T1000 (cell line): ENCODE measurements around the gene MAPK8IP3.
A peak's percentile ranks its signal among the peaks of the same experiment; 100 is the strongest.

Source experiments
- DNase-seq: peaks from one replicate; lab custom pipeline; 2025; ENCODE audit warnings: mixed read lengths; lab: John Stamatoyannopoulos, UW

MAPK8IP3 gene

DNA sequence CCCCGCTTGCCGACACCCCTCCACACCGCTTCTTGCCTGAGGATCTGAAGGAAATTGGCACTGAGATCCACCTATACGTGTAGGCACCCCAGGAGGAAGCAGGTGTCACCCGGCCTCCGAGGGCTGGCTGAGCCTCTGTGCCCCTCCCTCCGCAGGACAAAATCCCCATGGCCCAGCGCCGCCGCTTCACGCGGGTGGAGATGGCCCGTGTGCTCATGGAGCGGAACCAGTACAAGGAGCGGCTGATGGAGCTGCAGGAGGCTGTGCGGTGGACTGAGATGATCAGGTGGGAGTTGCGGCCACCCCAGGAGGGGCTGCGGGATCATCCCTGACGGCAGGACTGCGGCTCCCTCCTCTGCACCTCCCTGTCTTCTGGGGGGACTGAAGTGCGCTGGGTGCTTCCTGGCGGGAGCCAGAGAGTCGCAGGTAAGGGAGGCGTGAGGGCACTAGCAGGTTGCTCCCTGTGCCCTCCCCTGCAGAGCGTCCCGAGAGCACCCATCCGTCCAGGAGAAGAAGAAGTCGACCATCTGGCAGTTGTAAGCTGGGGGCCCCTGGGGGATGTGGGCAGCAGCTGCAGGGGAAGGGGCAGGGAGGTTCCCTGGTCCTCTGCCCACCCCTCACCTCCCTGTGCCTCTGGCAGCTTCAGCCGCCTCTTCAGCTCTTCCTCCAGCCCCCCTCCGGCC is 56.3 kb downstream of the MAPK8IP3 start:
- no peak for DNase-seq

DNA sequence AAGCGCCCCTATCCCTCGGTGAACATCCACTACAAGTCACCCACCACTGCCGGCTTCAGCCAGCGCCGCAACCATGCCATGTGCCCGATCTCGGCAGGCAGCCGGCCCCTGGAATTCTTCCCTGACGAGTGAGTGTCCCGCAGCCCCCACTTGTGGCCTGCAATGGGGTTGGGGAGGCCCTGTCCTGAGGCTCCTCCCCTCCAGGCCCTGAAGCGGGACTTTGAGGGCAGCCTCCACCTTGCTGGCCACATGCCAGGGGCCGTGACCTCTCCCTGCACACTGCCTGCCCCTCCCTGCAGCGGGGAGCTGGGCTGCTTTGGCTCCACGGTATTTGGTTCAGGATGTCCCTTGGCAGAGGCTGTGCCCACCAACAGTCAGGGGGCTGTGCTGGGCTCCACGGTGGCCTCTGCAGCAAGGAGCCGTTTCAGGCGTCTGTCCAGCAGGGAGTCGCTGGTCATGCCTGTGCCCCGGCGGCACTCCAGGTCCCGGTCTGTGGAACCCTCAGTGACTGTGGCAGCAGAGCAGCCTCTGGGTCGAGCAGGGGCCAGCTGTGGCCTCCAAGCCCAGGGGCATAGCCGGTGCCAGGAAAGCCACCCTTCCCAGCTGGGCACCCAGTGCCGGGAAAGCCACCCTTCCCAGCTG is 57.0 kb downstream of the MAPK8IP3 start:
- DNase-seq = no peak

DNA sequence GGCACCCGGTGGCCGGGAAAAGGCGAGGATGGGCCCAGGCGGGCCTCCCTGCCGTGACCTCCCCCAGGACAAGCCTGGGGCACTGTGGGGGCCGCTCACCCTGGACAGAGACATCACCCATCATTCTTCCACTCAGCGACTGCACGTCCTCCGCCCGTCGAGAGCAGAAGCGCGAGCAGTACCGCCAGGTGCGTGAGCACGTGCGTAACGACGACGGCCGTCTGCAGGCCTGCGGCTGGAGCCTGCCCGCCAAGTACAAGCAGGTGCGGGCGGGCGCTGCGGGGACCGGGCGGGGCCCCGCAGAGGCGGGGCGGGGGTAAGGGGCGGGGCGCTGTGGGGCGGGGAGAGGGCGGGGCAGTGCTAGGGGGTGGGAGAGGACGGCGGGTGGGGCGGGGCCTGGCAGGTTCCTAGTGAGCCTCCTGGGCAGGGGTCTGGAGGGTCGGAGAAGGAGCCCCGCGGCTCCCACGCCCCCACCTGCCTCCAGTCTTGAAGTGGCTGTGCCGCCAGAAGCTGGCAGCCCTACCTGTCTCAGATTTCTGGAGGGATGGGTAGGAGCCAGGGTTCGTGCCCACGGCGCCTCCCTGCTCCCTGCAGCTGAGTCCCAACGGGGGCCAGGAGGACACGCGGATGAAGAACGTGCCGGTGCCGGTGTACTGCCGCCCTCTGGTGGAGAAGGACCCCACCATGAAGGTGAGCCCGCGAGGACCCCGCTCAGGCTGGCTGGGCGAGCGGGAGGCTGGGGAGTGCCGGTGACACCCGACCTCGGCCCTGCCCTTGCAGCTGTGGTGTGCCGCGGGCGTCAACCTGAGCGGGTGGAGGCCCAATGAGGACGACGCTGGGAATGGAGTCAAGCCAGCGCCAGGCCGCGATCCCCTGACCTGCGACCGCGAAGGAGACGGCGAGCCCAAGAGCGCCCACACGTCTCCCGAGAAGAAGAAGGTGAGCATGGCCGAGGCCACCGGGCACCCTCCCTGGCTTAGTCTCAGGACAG is 57.8 kb downstream of the MAPK8IP3 start:
- DNase-seq = no peak

DNA sequence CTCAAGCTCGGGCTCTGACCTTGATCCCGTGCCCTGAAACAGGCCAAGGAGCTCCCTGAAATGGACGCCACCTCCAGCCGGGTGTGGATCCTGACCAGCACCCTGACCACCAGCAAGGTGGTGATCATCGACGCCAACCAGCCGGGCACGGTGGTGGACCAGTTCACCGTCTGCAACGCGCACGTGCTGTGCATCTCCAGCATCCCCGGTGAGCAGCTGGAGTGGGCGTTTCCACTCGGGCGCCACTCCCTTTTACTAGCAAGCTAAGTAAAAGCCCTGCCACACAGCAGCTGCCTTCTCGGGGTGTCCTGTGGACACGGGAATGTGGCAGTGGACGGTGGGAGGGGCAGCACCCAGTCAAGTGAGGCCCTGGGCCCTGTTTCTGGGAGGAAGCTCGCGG is 59.0 kb downstream of the MAPK8IP3 start:
- DNase-seq = no peak

DNA sequence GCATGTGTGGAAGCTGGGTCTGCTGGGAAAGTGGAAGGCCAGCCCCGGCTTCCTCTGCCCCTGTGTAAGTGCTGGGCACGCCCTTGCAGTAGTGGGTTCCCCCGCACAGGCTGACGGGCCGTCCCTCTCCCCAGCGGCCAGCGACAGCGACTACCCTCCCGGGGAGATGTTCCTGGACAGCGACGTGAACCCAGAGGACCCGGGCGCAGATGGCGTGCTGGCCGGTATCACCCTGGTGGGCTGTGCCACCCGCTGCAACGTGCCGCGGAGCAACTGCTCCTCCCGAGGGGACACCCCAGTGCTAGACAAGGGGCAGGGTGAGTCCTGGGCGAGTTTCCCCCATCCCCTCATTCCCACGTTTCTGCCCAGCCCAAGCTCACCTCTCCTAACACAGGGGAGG is 59.8 kb downstream of the MAPK8IP3 start:
- no peak for DNase-seq

DNA sequence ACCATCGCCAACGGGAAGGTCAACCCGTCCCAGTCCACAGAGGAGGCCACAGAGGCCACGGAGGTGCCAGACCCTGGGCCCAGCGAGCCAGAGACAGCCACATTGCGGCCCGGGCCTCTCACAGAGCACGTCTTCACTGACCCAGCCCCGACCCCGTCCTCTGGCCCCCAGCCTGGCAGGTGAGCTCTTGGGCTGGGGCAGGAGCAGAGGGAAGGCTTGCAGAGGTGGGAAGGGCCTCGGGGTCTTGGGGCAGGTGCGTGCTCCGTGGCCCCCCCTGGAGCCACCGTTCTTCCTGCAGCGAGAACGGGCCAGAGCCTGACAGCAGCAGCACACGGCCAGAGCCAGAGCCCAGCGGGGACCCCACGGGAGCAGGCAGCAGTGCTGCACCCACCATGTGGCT is 60.2 kb downstream of the MAPK8IP3 start:
- DNase-seq = no peak

DNA sequence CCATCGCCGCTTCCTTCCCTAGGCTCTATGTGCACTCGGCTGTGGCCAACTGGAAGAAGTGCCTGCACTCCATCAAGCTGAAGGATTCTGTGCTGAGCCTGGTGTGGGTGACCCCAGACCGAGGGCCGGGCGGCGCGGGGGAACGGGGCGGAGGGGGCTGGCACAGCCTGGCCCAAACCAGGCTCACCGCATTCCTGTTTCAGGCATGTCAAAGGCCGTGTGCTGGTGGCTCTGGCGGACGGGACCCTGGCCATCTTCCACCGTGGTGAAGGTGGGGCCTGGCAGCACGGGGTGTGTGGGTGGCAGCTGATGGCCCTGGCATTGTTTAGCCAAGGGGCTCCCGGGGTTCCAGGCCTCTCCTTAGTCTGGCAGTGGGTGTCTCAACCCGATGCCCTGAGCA is 60.7 kb downstream of the MAPK8IP3 start:
- no peak for DNase-seq

DNA sequence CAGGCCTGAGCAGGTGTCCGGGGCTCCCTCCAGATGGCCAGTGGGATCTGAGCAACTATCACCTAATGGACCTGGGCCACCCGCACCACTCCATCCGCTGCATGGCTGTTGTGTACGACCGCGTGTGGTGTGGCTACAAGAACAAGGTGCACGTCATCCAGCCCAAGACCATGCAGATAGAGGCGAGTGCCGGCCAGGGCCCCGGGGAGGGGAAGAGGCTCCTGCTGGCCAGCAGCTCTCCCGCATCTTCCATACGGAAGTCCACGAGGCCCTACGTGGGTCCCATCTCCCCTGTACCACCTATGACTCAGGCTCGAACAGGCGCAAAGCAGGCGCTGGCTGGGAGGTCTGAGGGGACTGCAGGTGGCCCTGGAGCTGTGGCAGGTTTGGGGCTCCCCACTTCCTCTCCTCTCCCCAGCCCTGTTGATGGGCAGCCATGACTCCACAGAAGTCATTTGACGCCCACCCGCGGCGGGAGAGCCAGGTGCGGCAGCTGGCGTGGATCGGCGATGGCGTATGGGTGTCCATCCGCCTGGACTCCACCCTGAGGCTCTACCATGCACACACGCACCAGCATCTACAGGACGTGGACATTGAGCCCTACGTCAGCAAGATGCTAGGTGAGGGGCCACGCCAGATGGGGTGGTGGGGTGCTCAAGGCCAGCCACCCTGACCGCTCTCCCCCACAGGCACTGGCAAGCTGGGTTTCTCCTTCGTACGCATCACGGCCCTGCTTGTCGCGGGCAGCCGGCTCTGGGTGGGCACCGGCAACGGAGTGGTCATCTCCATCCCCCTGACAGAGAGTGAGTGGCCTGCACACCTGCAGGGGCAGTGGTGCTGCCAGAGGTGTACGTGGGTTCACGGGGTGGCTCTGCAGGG is 61.4 kb downstream of the MAPK8IP3 start:
- DNase-seq = no peak

DNA sequence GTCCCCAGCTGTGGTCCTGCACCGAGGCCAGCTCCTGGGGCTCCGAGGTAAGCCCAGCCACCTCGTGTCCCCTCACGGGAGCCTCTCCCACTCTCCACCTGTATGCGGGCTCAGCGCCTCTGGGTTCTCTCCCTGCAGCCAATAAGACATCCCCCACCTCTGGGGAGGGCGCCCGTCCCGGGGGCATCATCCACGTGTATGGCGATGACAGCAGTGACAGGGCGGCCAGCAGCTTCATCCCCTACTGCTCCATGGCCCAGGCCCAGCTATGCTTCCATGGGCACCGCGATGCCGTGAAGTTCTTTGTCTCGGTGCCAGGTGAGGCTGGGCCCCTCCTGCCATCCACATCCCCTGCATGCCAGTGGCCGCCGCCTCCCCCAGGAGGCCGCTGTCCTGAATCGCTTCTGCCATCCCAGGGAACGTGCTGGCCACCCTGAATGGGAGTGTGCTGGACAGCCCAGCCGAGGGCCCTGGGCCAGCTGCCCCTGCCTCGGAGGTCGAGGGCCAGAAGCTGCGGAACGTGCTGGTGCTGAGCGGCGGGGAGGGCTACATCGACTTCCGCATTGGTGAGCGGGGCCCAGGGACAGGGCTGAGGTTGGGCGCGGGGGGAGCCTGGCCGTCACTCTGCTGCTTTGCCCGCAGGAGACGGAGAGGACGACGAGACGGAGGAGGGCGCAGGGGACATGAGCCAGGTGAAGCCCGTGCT is 62.2 kb downstream of the MAPK8IP3 start:
- no peak for DNase-seq

DNA sequence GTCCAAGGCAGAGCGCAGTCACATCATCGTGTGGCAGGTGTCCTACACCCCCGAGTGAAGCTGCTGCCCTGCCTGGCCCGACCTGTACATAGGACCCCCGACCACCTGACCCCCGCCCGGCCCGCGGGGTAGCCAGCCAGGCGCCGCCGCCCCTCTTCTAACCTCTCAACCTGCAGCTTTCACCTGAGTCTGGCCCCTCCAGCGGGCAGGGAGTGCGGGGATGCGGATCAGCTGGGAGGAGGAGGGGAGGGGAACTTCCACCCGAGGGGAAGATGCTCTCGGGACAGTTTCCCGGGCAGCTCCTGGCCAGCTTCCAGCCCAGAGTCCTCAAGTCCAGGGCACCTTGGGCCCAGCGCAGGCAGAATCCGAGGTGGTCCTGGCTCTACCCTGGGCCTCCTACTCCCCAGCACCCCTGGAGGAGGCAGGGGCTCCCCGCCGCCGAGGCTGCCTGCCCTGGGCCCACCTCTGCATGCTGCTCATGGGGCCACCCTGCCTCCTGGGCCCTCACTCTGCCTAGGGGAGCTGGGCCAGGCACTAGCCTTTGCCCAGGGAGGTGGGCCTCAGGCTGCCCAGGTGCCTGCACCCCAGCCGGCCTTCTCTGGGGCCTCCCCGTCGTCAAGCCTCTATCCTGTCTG is 62.9 kb downstream of the MAPK8IP3 start:
- DNase-seq = no peak

DNA sequence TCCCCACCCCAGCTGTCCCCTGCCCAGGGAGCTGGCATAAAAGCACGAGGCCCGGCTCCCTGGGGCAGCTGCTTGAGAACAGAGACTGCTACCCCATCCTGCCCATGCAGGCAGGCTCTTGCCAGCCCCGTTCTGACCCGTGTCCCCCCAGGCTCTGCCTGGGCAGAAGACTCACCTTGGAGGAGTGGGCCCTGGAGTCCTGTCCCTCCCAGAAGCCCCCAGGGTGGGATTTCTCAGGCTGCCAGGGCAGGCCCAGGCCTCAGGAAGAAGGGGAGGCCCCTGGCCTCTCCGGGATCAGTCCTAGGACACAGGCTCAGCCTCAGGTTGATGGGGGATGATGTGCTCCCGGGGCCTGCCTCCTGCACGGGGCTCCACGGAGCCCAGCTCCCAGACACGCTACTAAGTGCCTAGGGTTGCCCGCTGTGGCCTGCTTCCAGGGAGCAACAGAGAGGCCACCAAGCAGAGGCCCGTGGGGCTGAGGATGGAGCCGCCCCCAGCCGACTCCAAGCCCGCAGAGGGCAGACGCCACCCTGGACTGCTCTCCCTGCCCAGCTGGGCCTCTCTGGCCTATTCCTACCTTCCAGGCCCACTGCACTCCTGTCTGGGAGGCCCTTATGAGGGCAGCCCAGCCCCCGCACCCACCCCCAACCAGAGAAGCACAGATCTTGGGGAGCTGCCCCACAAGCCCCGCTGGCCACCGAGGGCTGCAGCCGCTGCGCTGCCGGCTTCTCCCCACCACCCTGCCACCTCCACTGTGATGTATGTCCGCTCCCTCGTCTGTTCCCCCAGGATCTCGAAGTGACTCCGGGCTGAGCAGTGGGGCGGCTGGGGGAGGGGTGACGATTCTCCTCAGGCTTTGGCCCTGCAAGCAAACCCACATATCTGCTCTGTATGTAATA is 63.7 kb downstream of the MAPK8IP3 start:
- DNase-seq = no peak

DNA sequence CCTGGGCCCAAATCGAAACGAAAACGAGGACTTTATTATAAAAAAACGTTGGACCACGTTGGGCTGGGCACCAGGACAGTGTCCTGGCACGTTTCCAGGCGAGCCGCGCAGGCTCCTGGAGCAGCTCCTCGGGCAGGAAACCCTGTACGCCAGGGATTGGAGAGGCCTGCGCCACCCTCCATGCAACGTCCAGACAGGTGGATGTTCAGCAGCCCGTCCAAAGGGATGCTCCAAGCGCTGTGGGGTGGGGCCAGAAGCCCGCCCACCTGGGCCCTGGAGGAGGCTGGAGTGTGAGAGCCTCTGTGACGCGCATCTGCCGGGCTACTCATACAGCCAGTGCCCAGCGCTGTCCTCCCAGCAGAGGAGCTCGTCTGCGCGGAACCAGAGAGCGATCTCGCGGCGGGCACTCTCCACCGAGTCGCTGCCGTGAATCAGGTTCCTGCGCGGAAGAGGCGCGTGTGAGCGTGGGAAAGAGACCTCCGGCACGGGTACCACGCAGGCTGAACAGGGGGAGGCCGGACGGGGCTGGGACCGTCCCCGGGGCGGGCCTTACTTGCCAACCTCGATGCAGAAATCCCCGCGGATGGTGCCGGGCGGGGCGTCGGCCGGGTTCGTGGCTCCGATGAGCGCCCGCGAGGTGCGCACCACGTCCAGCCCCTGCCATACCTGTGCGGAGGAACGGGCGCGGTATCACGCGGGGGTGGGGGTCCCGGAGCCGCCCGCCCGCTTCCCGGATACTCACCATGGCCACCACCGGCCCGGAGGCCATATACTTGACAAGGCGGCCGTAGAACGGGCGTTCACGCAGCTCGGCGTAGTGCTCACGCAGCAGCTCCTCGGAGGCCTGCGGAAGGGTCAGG is 64.6 kb downstream of the MAPK8IP3 start:
- DNase-seq = peak; percentile 35

DNA sequence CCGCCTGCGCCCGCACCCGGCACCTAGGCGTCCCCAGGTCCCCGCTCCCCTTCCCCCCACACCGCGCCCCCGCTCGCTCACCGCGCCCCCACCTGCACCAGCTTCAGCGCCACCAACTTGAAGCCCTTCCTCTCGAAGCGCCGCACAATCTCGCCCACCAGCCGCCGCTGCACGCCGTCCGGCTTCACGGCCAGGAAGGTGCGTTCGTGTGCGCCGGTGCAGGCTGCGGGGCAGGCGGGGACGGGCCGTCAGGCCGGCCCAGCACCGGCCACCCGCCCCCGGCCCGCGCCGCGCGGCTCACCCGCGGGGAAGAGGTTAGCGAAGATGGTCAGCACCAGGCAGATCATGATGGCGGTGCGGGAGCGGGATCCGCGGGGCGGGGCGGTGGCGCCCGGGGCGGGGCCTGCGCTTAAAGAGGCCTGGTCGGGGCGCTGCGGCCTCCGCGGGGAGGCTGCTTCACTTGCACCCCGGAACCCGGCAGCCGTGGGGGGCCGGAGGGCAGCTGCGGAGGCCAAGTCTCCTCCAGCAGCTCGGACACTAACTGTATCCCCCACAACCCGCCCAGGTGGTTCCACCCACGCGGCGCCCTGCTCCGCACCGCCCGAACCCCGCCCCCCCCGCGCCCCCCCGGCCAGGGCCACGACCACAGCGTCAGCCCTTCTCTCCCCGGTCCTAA is 65.3 kb downstream of the MAPK8IP3 start, which contains the start of gene NME3:
TSS of gene NME3 (minus strand) at position 356 of the 676 bp plus-strand sequence. CDS start at position 347, 9 bp downstream.
- DNase-seq = peak; percentile 53

DNA sequence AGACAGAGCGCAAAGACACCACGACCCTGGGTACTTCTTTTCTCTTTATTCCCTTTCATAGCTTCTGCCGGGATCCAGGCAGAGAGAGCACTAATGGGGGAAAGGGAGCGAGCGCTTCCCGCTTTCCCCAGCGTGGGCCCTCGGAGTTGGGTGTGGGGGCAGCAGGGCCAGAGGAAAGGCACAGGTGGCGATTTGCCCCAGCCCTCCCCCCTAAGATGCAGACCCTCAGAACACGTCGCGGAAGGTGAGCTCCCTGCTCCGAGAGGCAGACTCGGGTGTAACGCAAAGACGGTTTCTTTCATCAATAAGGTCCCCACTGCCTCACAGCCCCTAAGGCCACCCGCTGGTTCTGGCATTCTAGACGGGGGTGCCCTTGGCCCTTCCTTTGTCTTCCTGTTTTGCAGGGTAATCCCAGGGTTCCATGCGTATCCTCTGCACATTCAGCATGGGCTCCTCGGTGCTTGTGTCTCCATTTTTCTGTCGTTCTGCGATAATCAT is 65.9 kb downstream of the MAPK8IP3 start:
- no peak for DNase-seq

DNA sequence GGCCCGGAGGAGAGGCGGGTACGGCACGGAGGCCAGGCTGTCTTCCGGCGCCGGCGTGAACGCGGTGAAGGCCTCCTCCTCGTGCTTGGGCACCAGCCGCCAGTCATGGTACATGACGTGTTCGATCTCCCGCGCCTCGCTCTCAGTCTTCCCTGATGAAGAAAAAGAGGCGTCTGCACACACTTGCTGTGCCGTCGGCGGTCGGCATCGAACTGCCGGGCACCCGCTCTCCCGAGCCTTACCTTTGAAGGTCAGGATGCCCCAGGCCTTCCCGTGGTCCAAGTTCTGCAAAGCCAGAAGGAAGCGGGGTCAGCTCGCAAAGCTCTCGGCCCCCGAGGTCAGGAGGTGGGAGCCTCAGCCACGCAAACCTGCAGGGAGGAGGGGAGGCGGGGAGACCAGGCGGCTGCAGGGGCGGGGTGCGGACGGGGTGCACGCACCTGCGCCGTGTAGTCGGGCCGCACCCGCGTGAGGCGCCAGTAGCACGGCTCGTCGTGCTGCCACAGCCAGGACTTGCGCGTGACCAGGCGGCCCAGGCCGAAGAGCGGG is 66.4 kb downstream of the MAPK8IP3 start, which contains the start of gene EME2:
TSS of gene EME2 (plus strand) at position 449 of the 546 bp plus-strand sequence. CDS start 418 bp downstream, outside the sequence.
- no peak for DNase-seq

DNA sequence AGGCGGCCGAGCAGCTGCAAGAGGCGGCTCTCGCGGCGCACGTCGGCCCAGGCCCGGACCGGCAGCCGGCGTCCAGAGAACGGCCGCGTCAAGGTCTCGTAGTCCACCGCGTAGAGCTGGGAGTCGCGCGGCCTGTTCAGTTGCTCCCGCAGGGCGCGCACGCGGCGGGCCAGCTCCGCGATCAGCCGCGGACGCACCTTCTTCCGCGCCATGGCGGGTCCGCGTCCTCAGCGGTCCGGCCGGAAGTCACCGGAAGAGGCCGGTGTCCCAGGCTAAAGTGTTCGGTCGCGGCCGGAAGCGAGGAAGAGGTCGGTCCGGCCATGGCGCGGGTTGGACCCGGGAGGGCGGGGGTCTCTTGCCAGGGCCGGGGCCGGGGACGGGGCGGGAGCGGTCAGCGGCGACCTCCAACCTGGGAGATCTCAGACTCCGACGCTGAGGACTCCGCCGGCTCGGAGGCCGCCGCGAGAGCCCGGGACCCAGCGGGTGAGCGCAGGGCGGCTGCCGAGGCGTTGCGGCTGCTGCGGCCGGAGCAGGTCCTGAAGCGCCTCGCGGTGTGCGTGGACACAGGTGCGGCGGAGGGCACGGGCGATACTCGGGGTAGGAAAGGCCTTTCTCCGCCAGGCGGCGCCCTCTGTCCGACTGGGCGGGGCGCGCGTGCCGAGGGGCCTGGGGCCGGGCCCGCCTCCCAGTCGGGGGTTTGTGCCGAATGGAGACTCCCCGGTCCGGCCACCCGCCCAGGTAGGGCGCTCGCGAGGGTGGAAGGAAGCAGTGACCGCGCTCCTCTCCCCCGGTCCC is 67.1 kb downstream of the MAPK8IP3 start, which contains the start of gene MRPS34:
TSS of gene MRPS34 (minus strand) at position 227 of the 795 bp plus-strand sequence. CDS start at position 212, 15 bp downstream.
- DNase-seq = peak; percentile 71
